MM.1S (cell line): ENCODE data around the gene SYNDIG1.

Experiments used
- DNase-seq: peaks from one replicate; pipeline ENCODE4 v3.0.0-alpha.2; 2015
- H2AFZ ChIP-seq: fragments of 300-600 bp; sonication (generic); 2 replicates; pipeline ENCODE4 v1.6.0; 2016; ENCODE audit warnings: antibody characterized with exemption, low read length
- H3F3A ChIP-seq: fragments of 300-600 bp; sonication (generic); 2 replicates; pipeline ENCODE4 v1.6.1; 2016; ENCODE audit warnings: mild to moderate bottlenecking, antibody characterized with exemption, low read length, moderate library complexity, mixed read lengths; ENCODE audit not compliant: insufficient read depth
- H3K27ac ChIP-seq: fragments of 300-600 bp; sonication (generic); 2 replicates; pipeline ENCODE4 v1.5.1; 2016; ENCODE audit warnings: mild to moderate bottlenecking, low read length
- H3K27me3 ChIP-seq: fragments of 300-600 bp; sonication (generic); replicated peaks from 2 replicates; pipeline ENCODE4 v1.6.0; 2016; ENCODE audit warnings: low read length; ENCODE audit not compliant: insufficient read depth
- H3K36me3 ChIP-seq: fragments of 300-600 bp; sonication (generic); replicated peaks from 2 replicates; pipeline ENCODE4 v1.6.1; 2016; ENCODE audit warnings: mild to moderate bottlenecking, low read length, mixed read lengths; ENCODE audit not compliant: insufficient read depth
- H3K4me1 ChIP-seq: fragments of 300-600 bp; sonication (generic); 2 replicates; pipeline ENCODE4 v1.6.1; 2016; ENCODE audit warnings: low read length, mixed read lengths
- H3K4me2 ChIP-seq: fragments of 300-600 bp; sonication (generic); 2 replicates; pipeline ENCODE4 v1.6.0; 2016; ENCODE audit warnings: low read depth, low read length
- H3K4me3 ChIP-seq: fragments of 300-600 bp; sonication (generic); 2 replicates; pipeline ENCODE4 v1.5.1; 2016; ENCODE audit warnings: low read length, mixed read lengths
- H3K79me2 ChIP-seq: fragments of 300-600 bp; sonication (generic); 2 replicates; pipeline ENCODE4 v1.6.1; 2016; ENCODE audit warnings: mixed run types, low read length, mixed read lengths
- H3K9ac ChIP-seq: fragments of 300-600 bp; sonication (generic); 2 replicates; pipeline ENCODE4 v1.6.1; 2016; ENCODE audit warnings: low read length, mixed read lengths
- H3K9me2 ChIP-seq: fragments of 300-600 bp; sonication (generic); replicated peaks from 2 replicates; pipeline ENCODE4 v1.6.1; 2016; ENCODE audit warnings: mild to moderate bottlenecking, low read length, mixed read lengths; ENCODE audit not compliant: insufficient read depth
- H3K9me3 ChIP-seq: fragments of 300-600 bp; sonication (generic); replicated peaks from 2 replicates; pipeline ENCODE4 v1.6.1; 2016; ENCODE audit warnings: mild to moderate bottlenecking, low read length, mixed read lengths; ENCODE audit not compliant: insufficient read depth
- H4K20me1 ChIP-seq: fragments of 300-600 bp; sonication (generic); 2 replicates; pipeline ENCODE4 v1.6.1; 2016; ENCODE audit warnings: mild to moderate bottlenecking, low read length, moderate library complexity, mixed read lengths; ENCODE audit not compliant: insufficient read depth
- CTCF ChIP-seq: fragments of 300-600 bp; sonication (generic); IDR thresholded peaks from 2 replicates; pipeline ENCODE4 v1.5.1; 2016; ENCODE audit warnings: antibody characterized with exemption, low read length, mixed read lengths
- EZH2 ChIP-seq: fragments of 300-600 bp; sonication (generic); optimal IDR thresholded peaks from 2 replicates; pipeline ENCODE3; 2017; ENCODE audit warnings: low read depth, mild to moderate bottlenecking, antibody characterized with exemption, low read length, mixed read lengths
- EZH2phosphoT487 ChIP-seq: fragments of 300-600 bp; sonication (generic); IDR thresholded peaks from 2 replicates; pipeline ENCODE4 v1.6.1; 2018; ENCODE audit warnings: antibody characterized with exemption, low read length

Gene SYNDIG1

GRCh38 chr20:24685736-24686135, 216.3 kb downstream of the SYNDIG1 start:
- H3K36me3 ChIP-seq: no peaks in the 10 kb centered on the region
- H2AFZ ChIP-seq: no peak overlapping the region
- H4K20me1 ChIP-seq: no peaks in the 10 kb centered on the region
- TF ChIP-seq EZH2phosphoT487 (no peak), CTCF (no peak), EZH2 (no peak)
- DNase-seq: no peak
- H3K9ac ChIP-seq: no peak overlapping the region
- H3K9me2 ChIP-seq: no peaks in the 10 kb centered on the region
- H3F3A ChIP-seq: no peaks in the 10 kb centered on the region
- no peak overlapping the region for H3K27ac ChIP-seq
- H3K79me2 ChIP-seq: no peaks in the 10 kb centered on the region
- H3K4me2 ChIP-seq: no peak overlapping the region
- no peak overlapping the region for H3K4me3 ChIP-seq
- H3K27me3 ChIP-seq: no peaks in the 10 kb centered on the region
- no peaks in the 10 kb centered on the region for H3K9me3 ChIP-seq
- no peaks in the 10 kb centered on the region for H3K4me1 ChIP-seq

- H3K4me3 ChIP-seq: no peak overlapping the region
- DNase-seq: no peak
- no peaks in the 10 kb centered on the region for H4K20me1 ChIP-seq
- H3K27me3 ChIP-seq: no peaks in the 10 kb centered on the region
- no peaks in the 10 kb centered on the region for H3K36me3 ChIP-seq
- no peaks in the 10 kb centered on the region for H3F3A ChIP-seq
- H3K4me1 ChIP-seq: no peaks in the 10 kb centered on the region
- H3K9me2 ChIP-seq: no peaks in the 10 kb centered on the region
- no peak overlapping the region for H3K27ac ChIP-seq
- no peak overlapping the region for H3K4me2 ChIP-seq
- no peaks in the 10 kb centered on the region for H3K79me2 ChIP-seq
- no peak overlapping the region for H3K9ac ChIP-seq
- no peaks in the 10 kb centered on the region for H3K9me3 ChIP-seq
- H2AFZ ChIP-seq: no peak overlapping the region
- TF ChIP-seq EZH2 (no peak), CTCF (no peak), EZH2phosphoT487 (no peak)
Measured at GRCh38 chr20:24686156-24686555, 216.7 kb downstream of the SYNDIG1 start.

GRCh38 chr20:24690408-24690807, 221.0 kb downstream of the SYNDIG1 start:
- no peaks in the 10 kb centered on the region for H3K9me2 ChIP-seq
- no peak overlapping the region for H3K27ac ChIP-seq
- H3K4me3 ChIP-seq: no peak overlapping the region
- H3K4me1 ChIP-seq: no peaks in the 10 kb centered on the region
- no peaks in the 10 kb centered on the region for H3K27me3 ChIP-seq
- no peak overlapping the region for H3K9ac ChIP-seq
- no peaks in the 10 kb centered on the region for H3F3A ChIP-seq
- no peaks in the 10 kb centered on the region for H3K79me2 ChIP-seq
- H4K20me1 ChIP-seq: no peaks in the 10 kb centered on the region
- no peaks in the 10 kb centered on the region for H3K9me3 ChIP-seq
- DNase-seq: no peak
- no peak overlapping the region for H3K4me2 ChIP-seq
- no peak overlapping the region for H2AFZ ChIP-seq
- H3K36me3 ChIP-seq: no peaks in the 10 kb centered on the region
- TF ChIP-seq EZH2 (no peak), CTCF (no peak), EZH2phosphoT487 (no peak)
